NOMO-1 (cell line): ENCODE measurements around the gene SBDS.
"Not testable (repeated sequence)": the region's sequence is repeated elsewhere in the genome, so short reads cannot be mapped to it uniquely, and the experiment has no call there.

Experiments
- DNase-seq, 2 experiments: peaks; one replicate each; lab custom pipeline; 2025; ENCODE audit not compliant: unreplicated experiment in 2 of 2; lab: John Stamatoyannopoulos, UW

The SBDS gene

DNA sequence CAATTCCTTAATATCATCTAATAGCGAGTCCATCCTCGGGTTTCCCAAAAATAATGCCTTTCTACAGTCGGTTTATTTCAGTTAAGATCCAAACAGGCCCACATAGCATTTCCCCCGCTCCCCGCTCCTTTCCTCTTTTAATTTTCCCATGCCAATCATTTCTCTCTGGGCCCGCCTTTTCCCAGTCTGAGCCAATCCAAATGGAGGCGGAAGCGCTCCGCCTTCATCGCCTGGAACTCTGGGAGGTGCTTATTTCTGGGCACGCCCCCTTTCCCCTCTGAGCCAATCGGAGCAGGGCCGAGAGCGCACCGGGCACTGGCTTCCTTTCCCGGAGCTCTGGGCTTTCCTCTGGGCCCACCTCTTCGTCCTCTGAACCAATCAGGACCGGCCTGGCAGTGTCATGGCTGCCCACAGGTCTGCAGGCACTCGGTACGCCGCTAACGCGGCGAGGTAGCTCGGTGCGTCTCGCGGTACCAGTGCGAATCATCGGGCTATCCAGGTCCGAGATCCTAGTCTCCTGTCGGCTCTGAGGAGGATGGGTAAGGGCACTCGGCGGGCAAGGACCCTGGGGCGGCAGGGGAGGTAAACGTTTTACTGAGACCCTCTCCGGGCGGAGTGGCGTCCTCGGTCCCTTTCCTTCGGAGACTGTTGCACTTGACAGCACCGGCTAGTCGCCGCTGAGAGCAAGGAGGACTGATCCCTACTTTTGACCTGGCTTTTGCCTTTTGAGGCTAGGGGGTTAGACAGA is 1.2 kb upstream of the SBDS start, which contains the start of gene TYW1:
Gene TYW1 (plus strand): TSS at position 390 of the 748 bp plus-strand sequence. CDS start 146 bp downstream, at position 536.
- DNase-seq = peak; percentile 95 to 97

DNA sequence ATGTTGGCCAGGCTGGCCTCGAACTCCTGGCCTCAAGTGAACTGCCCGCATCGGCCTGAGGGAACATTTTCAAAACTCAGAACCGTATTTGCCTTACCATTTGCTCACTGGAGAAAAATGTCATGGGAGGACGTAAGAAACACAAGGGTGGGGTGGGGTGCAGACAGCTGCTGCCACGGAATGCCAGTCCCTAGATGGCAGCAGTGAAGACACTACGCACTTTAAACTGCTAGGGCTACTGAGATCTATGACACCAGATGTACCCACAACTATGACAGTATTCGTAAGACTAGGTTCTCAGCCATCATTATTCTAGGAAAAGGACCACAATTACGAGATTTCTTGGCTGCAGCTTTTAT is 716 bp downstream of the SBDS start:
- DNase-seq = peak; percentile 72 to 75

DNA sequence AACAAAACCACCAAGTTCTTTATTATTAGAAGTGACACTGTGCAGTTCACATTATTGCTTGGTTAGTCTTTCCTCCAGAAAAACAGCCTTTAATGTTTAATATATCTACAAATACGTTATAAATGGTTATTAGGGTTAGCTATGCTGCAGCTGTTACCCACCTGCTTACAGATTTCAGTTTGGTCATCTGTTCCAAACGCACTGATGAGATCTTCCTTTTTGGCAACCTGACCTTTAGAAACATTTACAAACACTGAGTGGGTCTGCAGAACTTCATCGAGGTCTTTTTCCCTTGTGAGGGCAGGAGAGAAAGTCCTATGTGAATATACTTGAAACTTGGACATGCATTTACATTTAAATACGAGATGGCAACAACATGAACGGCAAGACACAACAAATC is 1.3 kb downstream of the SBDS start:
- not testable (repeated sequence) for DNase-seq

DNA sequence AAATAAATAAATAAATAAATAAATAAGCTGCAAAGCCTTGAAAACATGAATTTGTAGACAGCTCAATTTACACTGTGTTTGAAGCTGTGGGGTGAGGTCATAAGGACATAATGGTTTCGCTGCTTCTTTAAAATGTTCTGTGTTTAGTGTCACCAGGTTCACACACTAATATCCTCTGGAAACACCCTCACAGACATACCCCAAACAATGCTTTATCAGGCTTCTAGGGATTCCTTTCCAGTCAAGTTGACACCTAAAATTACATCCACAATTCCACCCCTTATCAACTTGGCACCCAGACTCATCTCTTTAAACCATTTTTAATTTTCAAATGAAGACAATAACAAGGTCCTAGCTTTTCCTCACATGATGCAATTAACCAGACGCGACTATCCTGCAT is 5.8 kb downstream of the SBDS start:
- DNase-seq = not testable (repeated sequence)

DNA sequence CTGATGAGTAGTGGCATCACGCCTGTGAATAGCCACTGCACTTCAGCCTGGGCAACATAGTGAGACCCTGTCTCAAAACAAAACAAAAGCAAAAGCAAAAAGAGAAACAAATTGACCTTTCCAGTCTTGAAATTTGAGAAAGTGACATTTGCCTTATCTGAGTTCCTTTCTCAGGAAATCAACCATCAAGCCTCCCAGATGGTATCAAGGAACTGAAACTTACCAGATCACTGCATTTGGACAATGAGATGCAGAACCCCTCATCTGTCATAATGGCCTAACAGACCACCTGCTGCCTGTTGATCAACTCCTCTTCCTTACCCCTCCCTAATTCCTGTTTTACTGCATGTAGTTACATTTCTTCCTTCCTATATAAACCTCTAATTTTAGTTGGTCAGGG is 15.1 kb downstream of the SBDS start:
- DNase-seq = not testable (repeated sequence)

DNA sequence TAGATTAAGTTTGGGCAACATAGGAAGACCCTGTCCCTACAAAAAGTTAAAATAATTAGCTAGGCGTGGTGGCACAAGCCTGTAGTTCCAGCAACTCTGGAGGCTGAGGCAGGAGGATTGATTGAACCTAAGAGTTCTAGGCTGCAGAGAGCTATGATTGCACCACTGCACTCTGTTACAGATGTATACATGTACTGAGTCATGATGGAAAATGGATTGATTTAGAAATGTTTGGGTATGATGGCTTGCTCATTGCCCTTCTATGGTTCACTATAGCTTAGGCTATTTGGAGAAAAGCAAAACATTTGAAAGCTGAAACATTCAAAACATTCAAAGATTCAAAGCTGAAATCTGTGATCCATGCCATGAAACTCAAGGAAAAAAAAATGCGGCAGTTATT is 16.4 kb downstream of the SBDS start:
- not testable (repeated sequence) for DNase-seq

DNA sequence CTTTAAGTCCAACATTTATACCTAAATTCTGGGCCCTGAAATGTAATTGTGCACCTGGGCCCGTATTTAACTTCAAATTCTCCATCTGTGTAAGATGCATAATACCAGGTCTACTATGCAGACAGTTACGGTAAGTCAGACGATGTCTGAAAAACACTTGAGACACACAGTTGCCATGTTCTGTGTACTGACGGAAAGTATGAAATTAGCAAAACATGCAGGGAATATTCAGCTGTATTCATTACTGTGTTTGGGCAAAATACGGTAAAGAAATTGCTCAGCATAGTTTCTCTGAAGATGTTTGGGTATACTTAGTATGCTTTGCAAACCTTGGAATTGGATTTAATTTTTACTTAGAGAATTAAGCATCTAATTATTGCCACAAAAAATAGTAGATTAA is 17.1 kb downstream of the SBDS start:
- DNase-seq = not testable (repeated sequence)

DNA sequence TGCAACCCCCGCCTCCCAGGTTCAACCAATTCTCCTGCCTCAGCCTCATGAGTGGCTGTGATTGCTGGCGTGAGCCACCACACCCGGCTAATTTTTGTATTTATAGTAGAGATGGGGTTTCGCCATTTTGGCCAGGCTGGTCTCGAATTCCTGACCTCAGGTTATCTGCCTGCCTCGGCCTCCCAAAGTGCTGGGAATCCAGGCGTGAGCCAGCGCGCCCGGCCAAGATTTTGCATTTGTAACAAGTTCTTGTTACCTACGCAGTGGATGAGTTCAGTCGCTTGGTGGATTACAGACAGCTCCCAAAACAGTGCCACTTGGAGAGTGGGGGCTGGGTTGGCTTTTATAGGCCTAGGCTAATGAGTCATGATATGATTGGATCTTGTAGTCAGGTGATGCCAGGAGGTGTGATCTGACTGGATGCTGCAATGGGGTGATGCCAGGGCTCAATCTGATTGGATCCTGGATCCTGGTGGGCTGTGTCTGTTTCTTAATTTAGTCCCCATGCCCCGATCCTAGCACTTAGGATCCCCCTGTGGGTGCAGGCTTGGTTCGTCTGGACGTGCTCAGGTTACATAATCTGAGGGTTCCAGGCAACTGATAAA is 20.3 kb downstream of the SBDS start:
- no peak for DNase-seq

DNA sequence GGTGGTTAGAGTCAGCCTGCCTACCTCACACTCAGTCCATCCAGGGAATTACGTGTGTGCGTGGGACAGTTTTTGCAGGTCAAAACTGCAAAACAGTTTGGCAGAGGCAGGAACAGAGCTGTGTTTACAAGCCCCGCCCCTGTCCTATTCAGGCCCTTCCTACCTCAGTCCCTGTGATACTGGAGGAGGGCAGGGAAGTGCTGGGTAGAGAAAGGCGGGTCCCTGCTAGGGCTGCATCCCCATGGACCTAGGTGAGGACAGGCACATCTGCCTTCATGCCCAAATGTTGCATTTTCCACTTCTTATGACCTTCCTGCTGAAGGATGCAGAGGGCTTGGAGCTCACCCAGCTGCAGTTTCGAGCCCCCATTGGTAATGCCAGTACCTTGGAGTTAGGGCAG is 25.1 kb downstream of the SBDS start:
- no peak for DNase-seq

DNA sequence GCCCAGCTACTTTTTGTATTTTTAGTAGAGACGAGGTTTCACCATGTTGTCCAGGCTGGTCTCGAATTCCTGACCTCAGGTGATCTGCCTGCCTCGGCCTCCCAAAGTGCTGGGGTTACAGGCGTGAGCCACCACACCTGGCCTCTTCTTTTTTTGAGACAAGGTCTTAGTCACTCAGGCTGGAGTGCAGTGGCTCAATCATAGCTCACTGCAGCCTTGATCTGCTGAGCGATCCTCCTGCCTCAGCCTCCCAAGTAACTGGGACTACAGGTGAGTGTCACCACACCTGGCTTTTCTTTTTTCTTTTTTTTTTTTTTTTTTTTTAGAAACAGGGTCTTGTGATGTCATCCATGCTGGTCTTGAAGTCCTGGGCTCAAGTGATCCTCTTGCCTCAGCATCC is 26.4 kb downstream of the SBDS start:
- not testable (repeated sequence) for DNase-seq

DNA sequence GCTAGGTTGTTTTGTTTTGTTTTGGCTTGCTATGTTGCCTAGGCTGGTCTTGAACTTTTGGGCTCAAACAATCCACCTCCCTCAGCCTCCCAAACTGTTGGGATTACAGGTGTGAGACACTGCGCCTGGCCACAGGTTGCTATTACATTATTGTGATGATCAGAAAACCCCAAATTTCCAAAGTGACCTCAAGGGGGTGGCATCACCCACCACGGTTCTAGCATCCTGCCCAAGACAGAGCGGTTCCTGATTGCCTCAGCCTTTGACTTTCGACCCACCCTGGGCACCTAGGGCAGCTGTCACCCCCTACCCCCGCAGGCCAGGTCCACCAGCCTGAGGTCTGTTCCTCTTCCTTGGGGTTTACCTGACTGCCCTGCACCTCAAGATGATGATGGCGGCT is 28.4 kb downstream of the SBDS start:
- DNase-seq = no peak

DNA sequence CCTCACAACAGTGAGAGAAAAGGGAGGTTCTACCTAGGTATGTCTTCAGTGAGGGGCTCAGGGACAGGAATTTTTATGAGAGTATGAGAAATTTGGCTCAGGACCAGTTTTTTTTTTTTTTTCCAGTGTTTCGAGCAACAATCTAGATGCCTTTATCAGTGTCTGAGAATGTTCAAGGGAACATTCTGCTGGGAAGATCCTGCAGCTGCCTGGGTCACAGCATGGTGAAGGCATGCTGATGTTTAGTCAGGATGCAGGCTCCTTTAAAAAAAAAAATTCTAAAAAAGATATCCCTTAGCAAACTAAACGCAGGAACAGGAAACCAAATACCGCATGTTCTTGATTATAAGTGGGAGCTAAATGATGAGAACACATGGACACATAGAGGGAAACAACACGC is 31.0 kb downstream of the SBDS start:
- DNase-seq = no peak

DNA sequence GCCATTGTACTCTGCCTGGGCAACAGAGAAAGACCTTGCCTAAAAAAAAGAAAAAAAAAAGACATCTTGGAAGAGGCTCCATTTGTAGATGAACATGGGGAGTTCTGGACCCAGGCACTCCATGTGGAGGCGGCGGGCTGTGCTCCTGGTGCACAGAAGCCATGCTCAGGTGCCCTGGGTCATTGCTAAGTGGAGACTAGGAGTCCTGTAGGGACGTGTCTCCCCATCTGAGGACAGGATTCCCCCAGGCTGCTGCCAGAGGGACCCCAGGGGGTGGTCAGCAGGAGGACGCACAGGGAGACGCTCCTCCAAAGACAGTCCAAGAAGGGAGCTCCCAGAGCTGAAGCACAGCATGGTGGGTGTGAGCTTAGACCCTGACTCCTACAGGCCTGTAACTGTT is 34.3 kb downstream of the SBDS start:
- no peak for DNase-seq

DNA sequence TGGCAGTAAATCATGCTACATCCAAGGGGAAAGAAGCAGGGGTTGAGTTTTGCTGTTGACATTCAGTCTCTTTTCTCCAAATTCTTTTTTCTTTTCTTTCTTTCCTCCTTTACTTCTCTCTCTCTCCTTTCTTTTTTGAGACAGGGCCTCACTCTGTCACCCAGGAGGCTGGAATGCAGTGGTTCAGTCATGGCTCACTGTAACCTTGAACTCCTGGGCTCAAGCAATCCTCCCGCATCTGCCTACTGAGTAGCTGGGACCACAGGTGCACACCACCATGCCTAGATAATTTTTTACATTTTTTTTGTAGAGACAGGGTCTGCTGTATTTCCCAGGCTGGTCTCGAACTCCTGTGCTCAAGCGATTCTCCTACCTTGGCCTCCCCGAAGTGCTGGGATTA is 35.2 kb downstream of the SBDS start:
- no peak for DNase-seq

DNA sequence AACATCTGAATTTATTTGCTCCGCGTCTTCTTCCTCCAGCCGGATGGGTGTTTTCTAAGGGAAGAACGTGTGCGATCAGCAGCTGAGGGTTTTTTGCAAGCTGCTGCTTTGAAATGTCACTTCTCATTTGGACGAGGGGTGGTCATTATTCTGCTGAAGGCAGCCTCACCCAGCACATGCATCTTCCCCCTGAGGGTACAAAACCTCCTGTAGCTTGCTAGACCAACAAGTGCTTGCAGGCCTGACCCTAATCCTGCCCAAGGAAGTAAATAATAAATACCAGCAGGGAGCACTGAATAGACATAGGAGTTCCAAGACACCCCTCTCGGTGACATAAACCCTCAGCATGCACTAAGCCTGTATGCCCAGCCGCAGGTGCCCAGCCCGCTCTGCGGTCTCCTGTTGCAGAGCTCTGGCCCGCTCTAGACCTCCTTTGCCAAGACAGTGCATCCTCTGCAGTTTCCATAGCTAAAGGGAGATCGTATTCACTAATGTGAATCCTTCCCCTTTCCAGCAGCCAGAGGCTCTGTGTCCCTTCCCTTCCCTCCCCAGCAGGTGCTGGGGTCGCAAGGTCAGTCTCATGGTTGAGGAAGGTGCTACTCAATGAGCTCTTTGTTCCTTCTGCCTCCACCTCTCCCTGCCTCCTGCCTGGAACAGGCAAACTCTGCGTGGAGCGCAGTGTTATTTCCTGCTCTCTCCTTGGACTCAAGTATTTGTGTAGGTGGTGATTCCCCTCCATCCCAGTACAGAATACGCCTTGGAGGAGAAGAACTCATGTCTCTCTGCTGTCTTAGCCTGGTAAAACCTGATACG is 36.6 kb downstream of the SBDS start:
- no peak for DNase-seq

DNA sequence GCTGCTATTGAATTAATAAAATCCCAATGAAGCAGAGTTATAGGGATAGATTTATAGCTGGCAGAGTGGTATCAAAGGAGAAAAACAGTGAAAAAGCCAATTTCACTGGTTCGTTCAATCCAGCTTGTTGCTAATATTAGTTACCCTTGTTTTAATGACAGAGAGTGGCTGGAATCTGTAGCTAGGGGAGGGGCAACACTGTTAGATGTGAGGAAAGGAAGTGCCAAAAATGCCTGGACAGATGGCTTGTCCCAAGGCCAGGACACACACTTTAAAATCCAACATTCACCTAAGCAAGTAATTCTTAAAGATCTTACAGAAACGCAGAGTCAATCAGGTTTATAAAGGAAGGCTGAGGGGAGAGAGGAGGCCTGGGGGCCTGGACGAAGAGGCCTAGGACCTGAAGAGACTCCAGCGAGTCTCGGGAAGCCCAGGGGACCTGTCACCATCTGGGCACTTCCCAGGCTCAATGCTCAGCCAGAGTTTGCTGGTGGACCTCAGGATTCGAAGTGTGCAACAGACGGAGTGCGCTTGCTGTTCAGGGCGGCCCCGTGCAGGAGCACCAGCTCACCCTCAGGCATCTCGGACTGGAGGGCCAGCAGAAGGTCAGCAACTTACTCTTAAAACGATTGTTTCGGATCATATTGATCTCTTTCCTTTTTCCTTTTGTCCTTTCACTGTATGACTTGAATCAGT is 37.6 kb downstream of the SBDS start:
- DNase-seq = no peak

DNA sequence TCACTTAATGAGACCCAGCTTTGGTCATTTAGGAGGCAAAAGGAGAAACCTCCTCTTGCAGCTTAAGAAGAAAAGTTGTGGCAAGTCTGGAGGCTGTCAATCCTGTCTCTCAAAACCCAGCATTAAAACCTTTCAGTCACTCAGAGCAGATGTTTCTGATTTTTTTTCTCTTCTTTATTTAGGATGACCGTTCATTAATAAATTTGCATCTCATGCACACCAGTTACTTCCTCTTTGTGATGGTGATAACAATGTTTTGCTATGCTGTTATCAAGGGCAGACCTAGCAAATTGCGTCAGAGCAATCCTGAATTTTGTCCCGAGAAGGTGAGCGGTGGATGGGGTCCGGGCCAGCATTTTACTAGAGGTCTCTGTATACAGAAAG is 42.4 kb downstream of the SBDS start:
- DNase-seq = no peak

DNA sequence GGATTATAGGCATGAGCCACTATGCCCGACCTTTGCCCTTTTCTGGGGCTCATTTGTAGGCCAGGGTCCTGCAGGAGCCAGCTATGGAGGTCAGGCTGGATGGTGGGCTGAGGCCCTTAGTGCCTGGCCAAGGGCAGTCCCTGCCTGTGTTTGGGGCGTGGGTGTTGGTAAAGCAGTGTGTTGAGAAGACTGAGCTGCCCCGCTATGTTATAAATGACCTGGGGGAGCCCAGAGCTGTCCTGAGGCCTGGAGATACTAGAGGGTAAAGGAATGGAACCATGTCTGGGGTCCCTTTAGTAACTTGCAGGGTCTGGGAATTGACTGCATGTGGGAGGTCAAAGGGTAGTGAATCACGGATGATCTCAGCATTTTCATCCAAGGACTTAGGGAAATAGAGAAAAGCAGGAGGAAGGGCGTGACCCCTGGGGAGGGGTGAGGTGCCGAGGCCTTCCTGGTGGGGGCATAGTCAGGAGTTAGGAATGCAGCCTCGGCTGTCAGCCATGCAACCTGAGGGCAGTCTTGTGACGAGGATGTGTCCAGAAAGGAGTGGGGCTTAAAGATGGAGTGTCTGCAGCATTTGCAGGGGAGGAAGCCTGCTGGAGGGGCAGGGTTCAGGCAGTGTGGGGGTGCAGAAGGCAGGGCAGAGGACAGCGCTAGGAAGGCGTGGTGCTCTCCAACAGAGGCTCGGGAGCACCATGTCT is 42.9 kb downstream of the SBDS start:
- DNase-seq = no peak

DNA sequence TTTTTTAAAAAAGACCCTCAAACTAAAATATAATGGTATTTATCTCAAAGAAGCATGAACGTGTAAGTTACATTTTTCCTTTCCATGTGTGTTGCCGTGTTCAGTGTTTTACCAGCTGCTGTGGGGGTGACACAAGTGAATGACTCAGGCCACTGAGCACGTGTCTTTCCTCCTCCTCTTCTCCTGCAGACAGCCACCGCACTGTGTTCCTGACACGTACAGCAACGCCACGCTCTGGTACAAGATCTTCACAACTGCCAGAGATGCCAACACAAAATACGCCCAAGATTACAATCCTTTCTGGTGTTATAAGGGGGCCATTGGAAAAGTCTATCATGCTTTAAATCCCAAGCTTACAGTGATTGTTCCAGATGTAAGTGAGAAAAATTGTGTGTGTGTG is 44.6 kb downstream of the SBDS start:
- no peak for DNase-seq

DNA sequence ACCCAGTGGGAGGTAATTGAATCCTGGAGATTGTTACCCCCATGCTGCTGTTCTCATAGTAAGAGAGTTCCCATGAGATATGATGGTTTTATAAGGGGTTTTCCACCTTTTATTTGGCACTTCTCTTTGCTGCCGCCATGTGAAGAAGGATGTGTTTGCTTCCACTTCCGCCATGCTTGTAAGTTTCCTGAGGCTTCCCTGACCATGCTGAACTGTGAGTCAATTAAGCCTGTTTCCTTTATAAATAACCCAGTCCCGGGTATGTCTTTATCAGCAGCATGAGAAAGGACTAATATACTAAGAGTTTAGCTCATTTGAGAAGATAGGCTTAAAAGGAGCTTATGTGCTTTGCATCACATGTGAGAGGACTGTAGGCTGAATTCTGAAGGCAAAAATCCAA is 45.1 kb downstream of the SBDS start:
- DNase-seq = no peak
